G401 (cell line): ENCODE results near the gene GLIPR1L2. TPM values are rescaled to one million over a fixed set of nuclear protein-coding genes. Genes with fewer than 3 reads are reported as not detected.
"Not testable (repeated sequence)": the region's sequence is repeated elsewhere in the genome, so short reads cannot be mapped to it uniquely, and the experiment has no call there.

ENCODE experiments used
- DNase-seq: peaks from one replicate; pipeline ENCODE4 v3.0.0-alpha.2; 2015; ENCODE audit warnings: low spot score
- in situ Hi-C: cut with HindIII; loops from 2 replicates; pipeline ENCODE4 v1.10.0; 2016; ENCODE audit warnings: low sequenced_read_pairs, mixed read lengths
- total RNA-seq: library from RNA; depleted of rRNA; stranded (reverse); fragments of >200 nt; shearing (Covaris generic); gene quantifications from 2 replicates; pipeline ENCODE4 v1.2.3, GENCODE V29; 2014; rRNA removed

The GLIPR1L2 gene
- total RNA-seq = 2.2 TPM in 1 of 2 replicates, not detected in the other

GRCh38 chr12:75390899-75391538, at the start of gene GLIPR1L2:
TSS of gene GLIPR1L2 (plus strand) at chr12:75391089. CDS start at chr12:75391117, 28 bp downstream.
- in situ Hi-C loops = no loop called here

GRCh38 chr12:75341873-75342272, 49.0 kb upstream of the GLIPR1L2 start:
- no peak for DNase-seq
- in situ Hi-C loops = no loop called here

More at GRCh38 chr12:75390899-75391538, at the start of gene GLIPR1L2:
- DNase-seq = peak; percentile 99

GRCh38 chr12:75345531-75345930, 45.4 kb upstream of the GLIPR1L2 start:
- DNase-seq = no peak

GRCh38 chr12:75346215-75346614, 44.7 kb upstream of the GLIPR1L2 start:
- in situ Hi-C loops, DNase-seq: not testable (repeated sequence)

More at GRCh38 chr12:75345531-75345930, 45.4 kb upstream of the GLIPR1L2 start:
- in situ Hi-C loops = no loop called here

- no peak for DNase-seq
- in situ Hi-C loops = no loop called here
These were observed 40.9 kb upstream of the GLIPR1L2 start for GRCh38 chr12:75349946-75350345.

- DNase-seq = no peak
- in situ Hi-C loops = no loop called here
These were observed 40.5 kb upstream of the GLIPR1L2 start for GRCh38 chr12:75350413-75350812.

GRCh38 chr12:75354011-75354410, 36.9 kb upstream of the GLIPR1L2 start:
- in situ Hi-C loops = no loop called here
- no peak for DNase-seq

GRCh38 chr12:75360920-75361319, 30.0 kb upstream of the GLIPR1L2 start:
- in situ Hi-C loops = no loop called here
- no peak for DNase-seq

- no peak for DNase-seq
- in situ Hi-C loops = no loop called here
These were observed 29.5 kb upstream of the GLIPR1L2 start for GRCh38 chr12:75361408-75361807.

DNA sequence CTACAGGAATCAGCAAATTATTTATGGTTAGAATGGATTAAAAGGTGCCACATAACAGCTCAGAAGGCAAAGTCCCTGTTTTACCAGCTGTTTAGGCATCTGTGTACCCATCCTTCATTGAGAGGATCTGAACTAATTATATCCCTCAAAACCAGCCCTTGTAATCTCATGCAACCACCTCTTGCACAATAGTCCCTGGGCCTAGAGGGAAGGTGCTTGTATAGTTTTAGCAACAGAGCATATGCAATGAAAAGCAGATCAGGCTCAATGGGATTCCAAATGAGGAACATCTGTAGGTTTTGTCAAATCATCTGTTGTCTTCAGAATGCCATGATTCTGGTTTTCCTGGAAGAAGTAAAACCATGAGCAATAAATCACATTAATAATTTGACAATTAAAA, 26.0 kb upstream of the GLIPR1L2 start:
- in situ Hi-C loops = no loop called here

GRCh38 chr12:75366629-75367028, 24.3 kb upstream of the GLIPR1L2 start:
- in situ Hi-C loops = no loop called here
- DNase-seq = no peak

More for the DNA sequence above, 26.0 kb upstream of the GLIPR1L2 start:
- DNase-seq = no peak

- no peak for DNase-seq
- in situ Hi-C loops = no loop called here
These were observed 15.9 kb upstream of the GLIPR1L2 start for GRCh38 chr12:75374971-75375370.

GRCh38 chr12:75378354-75378753, 12.5 kb upstream of the GLIPR1L2 start:
- in situ Hi-C loops = no loop called here
- no peak for DNase-seq

DNA sequence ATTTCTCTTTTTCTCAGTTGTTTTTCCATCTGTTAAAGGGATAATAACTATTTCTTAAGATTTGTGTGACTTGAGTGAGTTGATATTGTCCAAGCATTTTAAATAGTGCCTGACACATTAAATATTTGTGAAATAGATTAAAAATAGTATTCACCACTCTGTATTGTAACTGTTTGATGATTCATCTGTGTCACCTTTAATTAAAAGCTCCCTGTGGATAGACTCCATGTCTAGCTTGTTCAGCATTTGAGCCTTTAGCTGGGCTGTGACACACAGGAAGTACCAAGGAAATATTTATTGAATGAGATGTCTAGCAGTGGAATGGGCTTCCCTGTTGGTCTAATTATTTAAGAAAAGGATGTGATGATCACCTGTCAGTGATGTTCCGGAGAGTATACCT, 1.8 kb upstream of the GLIPR1L2 start:
- DNase-seq = peak; percentile 68

GRCh38 chr12:75389706-75390105, 1.2 kb upstream of the GLIPR1L2 start:
- peak; percentile 59 for DNase-seq
- in situ Hi-C loops = no loop called here

More for the DNA sequence above, 1.8 kb upstream of the GLIPR1L2 start:
- in situ Hi-C loops = no loop called here

DNA sequence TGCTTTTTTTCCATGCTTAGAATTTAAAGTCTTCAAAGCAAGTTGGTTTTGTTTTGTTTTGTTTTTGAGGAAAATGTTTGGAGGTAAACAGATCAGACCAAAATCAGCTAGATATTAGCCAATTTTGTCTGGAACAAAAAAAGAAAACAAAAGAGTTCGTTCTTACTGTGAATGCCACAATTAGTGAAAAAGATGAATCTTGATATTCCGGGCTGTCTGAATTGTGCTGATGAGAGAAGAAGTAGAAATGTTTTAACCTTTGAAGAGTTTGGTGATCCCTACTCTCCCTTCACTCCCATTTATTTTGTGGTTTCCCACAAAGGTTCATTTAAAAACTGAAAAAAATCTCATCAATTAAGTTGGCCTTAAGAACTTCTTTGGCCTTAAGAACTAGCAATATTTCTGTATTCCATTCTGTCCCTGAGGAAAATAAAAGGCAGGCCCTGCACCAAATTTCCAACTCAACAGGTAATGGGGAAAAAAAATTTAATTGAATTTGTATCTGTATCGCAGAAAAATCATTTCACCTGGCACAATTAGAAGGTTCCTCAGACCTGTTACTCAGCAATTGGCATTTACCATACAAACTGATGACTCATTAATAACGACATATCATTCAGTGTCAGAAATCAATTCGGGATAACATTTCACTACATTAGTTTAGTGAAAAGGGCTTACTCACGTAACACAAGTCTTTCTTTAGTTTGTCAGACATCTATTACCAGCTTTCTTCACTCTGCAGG, 562 bp upstream of the GLIPR1L2 start:
- no peak for DNase-seq
- in situ Hi-C loops = no loop called here

DNA sequence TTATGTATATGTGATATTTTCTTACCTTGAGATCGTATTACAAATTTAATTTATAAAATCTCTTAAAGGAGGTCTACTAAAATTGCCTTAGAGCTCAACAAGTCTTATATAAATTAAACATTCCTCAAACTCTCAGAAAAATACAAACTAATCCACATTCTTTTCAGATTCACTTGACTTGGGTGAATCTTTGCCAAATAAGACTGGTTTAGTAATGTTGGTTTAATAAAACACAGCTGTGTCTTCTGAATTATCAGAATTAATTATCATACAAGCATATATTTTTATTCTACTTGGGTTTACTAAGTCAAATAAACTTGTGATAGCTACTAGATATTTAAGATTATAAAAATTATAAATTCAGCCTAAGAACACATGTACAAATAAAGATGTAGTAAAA, 13.3 kb downstream of the GLIPR1L2 start:
- in situ Hi-C loops = no loop called here
- DNase-seq = no peak

DNA sequence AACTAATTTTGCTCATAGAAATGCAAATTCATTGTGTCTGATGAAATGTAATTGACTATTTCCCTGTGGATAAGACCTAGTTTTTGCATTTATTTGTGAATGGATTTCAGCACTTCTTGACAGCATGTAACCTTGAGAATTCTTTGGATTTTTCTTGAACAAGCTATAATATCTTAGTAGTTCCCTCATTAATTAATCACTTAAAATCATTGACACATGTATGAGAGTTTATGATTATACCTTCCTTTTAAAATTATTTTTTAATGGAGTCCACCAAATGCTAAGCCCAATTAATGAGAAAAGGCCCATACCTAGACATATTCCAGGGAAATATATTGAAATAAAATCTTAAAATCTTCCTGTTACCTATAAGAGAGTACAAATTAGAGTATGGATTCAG, 16.8 kb downstream of the GLIPR1L2 start:
- in situ Hi-C loops = no loop called here
- no peak for DNase-seq

GRCh38 chr12:75409830-75410229, 18.9 kb downstream of the GLIPR1L2 start:
- in situ Hi-C loops = no loop called here

DNA sequence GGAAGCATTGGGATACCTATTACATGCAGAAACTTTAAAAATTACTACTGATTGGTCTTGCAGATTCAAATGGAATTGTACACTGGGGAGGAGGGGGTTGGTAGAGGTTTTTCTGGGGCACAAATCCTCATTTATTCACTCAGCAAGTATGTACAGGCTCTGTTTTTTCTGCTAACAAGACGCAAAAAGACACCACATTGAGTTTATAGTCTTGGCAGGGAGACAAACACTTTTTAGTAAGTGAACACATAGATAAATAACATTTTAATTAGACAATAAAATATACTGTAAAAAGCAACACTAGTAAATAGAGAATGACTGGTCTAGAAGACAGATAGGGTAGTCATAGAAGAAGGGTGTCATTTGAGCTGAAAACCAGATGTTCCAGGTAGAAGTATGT, 23.8 kb downstream of the GLIPR1L2 start:
- no peak for DNase-seq
- in situ Hi-C loops = no loop called here

More at GRCh38 chr12:75409830-75410229, 18.9 kb downstream of the GLIPR1L2 start:
- no peak for DNase-seq
